K562 (cell line): Measurements from ENCODE around the gene ST6GALNAC3. TPM values are rescaled to one million over a fixed set of nuclear protein-coding genes. Genes with fewer than 3 reads are reported as not detected.

Experiments
- ATAC-seq: fragments of 200-7000 bp; cut with Tn5 transposase; 3 replicates; pipeline ENCODE4 v1.9.1; 2020; ENCODE audit warnings: moderate library complexity
- BruUV-seq: library from RNA; stranded (reverse); fragments of 400-500 nt; replicated peaks from 2 replicates; lab custom pipeline; 2021; lab: Mats Ljungman, UMichigan
- CTCF ChIA-PET: fragments of 300-600 bp; formaldehyde crosslinking; extraction: SDS; loops from one replicate; lab custom pipeline; 2021; ENCODE audit warnings: low intra/inter-chr PET ratio; lab: Yijun Ruan, JAX
- POLR2A ChIA-PET: fragments of 300-600, 350-650 bp; sonication (Branson Sonifier 250); formaldehyde crosslinking; extraction: SDS; loops from one replicate; lab custom pipeline; 2021; ENCODE audit warnings: antibody characterized with exemption, inconsistent platforms; lab: Yijun Ruan, JAX
- DNase-seq, 4 experiments: peaks; one replicate each; pipeline versions ENCODE4 v3.0.0 to v3.0.0-alpha.2; 2011 to 2018; ENCODE audit warnings: low spot score in 3 of 4, mixed read lengths in 3 of 4; ENCODE audit errors: extremely low read depth in 1 of 4
- FAIRE-seq: peaks from 2 replicates; lab custom pipeline; 2011; peaks lifted over from hg19 to GRCh38; lab: Jason Lieb, UNC
- H2AFZ ChIP-seq: 2 replicates; pipeline ENCODE4 v1.6.0; 2011; ENCODE audit warnings: low read depth, low read length, control low read depth, inconsistent platforms
- H3K27ac ChIP-seq: fragments of 200-600 bp; 3 replicates; pipeline ENCODE4 v1.8.0; 2011; ENCODE audit warnings: low read depth, mild to moderate bottlenecking, control low read depth, inconsistent platforms, low read length, moderate library complexity, mixed read lengths; ENCODE audit errors: extremely low read depth
- H3K27me3 ChIP-seq, 2 experiments: fragments of 300-600 bp in 1 of 2; 2 replicates in 1 of 2; 3 replicates in 1 of 2; pipeline versions ENCODE4 v1.6.0 to v1.8.0; 2011; ENCODE audit warnings: inconsistent platforms in 2 of 2, low read length in 2 of 2, mild to moderate bottlenecking in 1 of 2, mixed read lengths in 1 of 2, moderate library complexity in 1 of 2; ENCODE audit not compliant: control insufficient read depth in 2 of 2, insufficient read depth in 2 of 2
- H3K36me3 ChIP-seq: fragments of 300-600 bp; 3 replicates; pipeline ENCODE4 v1.8.0; 2011; ENCODE audit warnings: mild to moderate bottlenecking, low read length, inconsistent platforms; ENCODE audit not compliant: control insufficient read depth, insufficient read depth
- H3K4me1 ChIP-seq, 2 experiments: fragments of 200-600 bp in 1 of 2; replicated peaks in 1 of 2; 2 replicates in 1 of 2; 3 replicates in 1 of 2; pipeline versions ENCODE4 v1.5.1 to v1.8.0; 2011; ENCODE audit warnings: inconsistent platforms in 2 of 2, low read length in 2 of 2, mild to moderate bottlenecking in 1 of 2, mixed read lengths in 1 of 2, moderate library complexity in 1 of 2; ENCODE audit not compliant: control insufficient read depth in 2 of 2, insufficient read depth in 2 of 2
- H3K4me2 ChIP-seq: 2 replicates; pipeline ENCODE4 v1.6.1; 2011; ENCODE audit warnings: low read length, control low read depth, inconsistent platforms, mixed read lengths; ENCODE audit not compliant: insufficient read depth
- H3K4me3 ChIP-seq: fragments of 200-600 bp; sonication (generic), shearing (Covaris generic); 2 replicates; pipeline ENCODE4 v1.5.1; 2016; ENCODE audit warnings: control low read depth, inconsistent platforms
- H3K79me2 ChIP-seq: fragments of 200-600 bp; 3 replicates; pipeline ENCODE4 v1.8.0; 2011; ENCODE audit warnings: low read length, inconsistent platforms; ENCODE audit not compliant: control insufficient read depth, insufficient read depth
- H3K9ac ChIP-seq, 2 experiments: 2 replicates each; pipeline versions ENCODE4 v1.6.0 to v1.6.1; 2011; ENCODE audit warnings: low read depth in 2 of 2, low read length in 2 of 2, control low read depth in 1 of 2, inconsistent platforms in 1 of 2, mild to moderate bottlenecking in 1 of 2, mixed read lengths in 1 of 2; ENCODE audit not compliant: insufficient read depth in 1 of 2
- H3K9me1 ChIP-seq: one replicate; pipeline ENCODE4 v1.6.0; 2011; ENCODE audit warnings: inconsistent platforms, mild to moderate bottlenecking, low read length, moderate library complexity; ENCODE audit not compliant: control insufficient read depth, insufficient read depth
- H3K9me3 ChIP-seq: replicated peaks from 2 replicates; pipeline ENCODE4 v1.5.1; 2011; ENCODE audit warnings: low read depth, low read length, inconsistent platforms; ENCODE audit not compliant: control insufficient read depth, insufficient read depth
- H4K20me1 ChIP-seq: replicated peaks from 2 replicates; pipeline ENCODE4 v1.6.1; 2011; ENCODE audit warnings: low read length, inconsistent platforms, mixed read lengths; ENCODE audit not compliant: control insufficient read depth, insufficient read depth
- DPF2 ChIP-seq: fragments of 450-650 bp; IDR thresholded peaks from 2 replicates; pipeline ENCODE4 v1.6.1; 2016
- TAF7 ChIP-seq: fragments of 450-650 bp; IDR thresholded peaks from 2 replicates; pipeline ENCODE4 v1.6.1; 2016; ENCODE audit warnings: missing genetic modification characterization, missing compliant biosample characterization
- WGBS: fragments of 100-300 bp; shearing (Covaris generic); methylation state at CpG from one replicate; pipeline ENCODE4 v1.1.6; 2016; ENCODE audit warnings: low coverage, mixed read lengths; ENCODE audit not compliant: insufficient coverage; ENCODE audit errors: missing lambda C conversion rate; 5-methylcytosine and 5-hydroxymethylcytosine counted together
- in situ Hi-C: fragments of 300-500 bp; cut with MboI; formaldehyde crosslinking; loops from 4 replicates; pipeline ENCODE4 v1.15.0; 2018; ENCODE audit warnings: inconsistent platforms, mixed read lengths
- intact Hi-C: fragments of 100-400 bp; cut with micrococcal nuclease; formaldehyde crosslinking; loops from 2 replicates; pipeline ENCODE4 v1.14.2; 2022
- polyA plus RNA-seq, 8 experiments: library from polyadenylated mRNA; depleted of rRNA in 4 of 8; stranded (reverse) in 5 of 8; unstranded in 3 of 8; fragments of >200 nt; fragmentation: Nextera tagmentation in 2 of 8; fragmentation: Illumina TruSeq in 1 of 8; extraction: Ambion mirVana in 2 of 8; extraction: Trizol in 1 of 8; gene quantifications; 2 replicates each; pipeline versions ENCODE4 v1.2.1 to v1.2.3, GENCODE V29; 2011 to 2014; ENCODE audit warnings: inconsistent platforms in 1 of 8, missing spikeins in 1 of 8
- total RNA-seq, 7 experiments: library from RNA; depleted of rRNA in 6 of 7; stranded (reverse); fragments of >200 nt in 6 of 7; fragmentation: Illumina TruSeq in 2 of 7; extraction: Trizol in 2 of 7; gene quantifications; 2 replicates each; pipeline versions ENCODE4 v1.2.1 to v1.2.3, GENCODE V29; 2011 to 2021; ENCODE audit warnings: low replicate concordance in 1 of 7
- TF ChIP-seq, protein P1 (sequence below), 2 experiments: IDR thresholded peaks; 2 replicates each; pipeline ENCODE4 v1.6.1; 2012; ENCODE audit warnings: improper control_type of control experiment in 2 of 2, low read depth in 2 of 2, low read length in 2 of 2, borderline replicate concordance in 1 of 2

Gene ST6GALNAC3
- total and polyA plus RNA-seq, 9 of the 15 experiments (the other 6 are each of a cell fraction or from before 2014, with no cell fraction given) = 0.04 to 0.29 (median 0.18) TPM; not detected in 6

DNA sequence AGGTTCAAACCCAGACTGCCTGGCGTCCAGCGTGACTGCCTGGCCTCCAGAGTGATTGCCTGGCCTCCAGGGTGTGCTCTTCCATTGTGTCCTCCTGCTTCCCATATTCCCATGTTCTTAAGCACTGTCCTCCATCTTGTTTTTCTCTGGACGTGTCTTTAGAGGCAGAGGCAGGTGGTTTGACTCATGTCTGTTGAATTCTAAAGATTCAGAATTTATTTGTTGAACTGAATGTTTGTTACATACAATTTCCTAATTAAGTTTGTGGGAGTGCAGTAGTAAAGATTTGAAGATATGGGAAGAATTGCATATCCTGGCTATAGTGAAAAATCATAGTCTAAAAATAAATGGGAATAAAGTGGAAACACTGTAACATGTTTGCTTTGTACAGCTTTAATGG lies 18.3 kb downstream of the ST6GALNAC3 start:
- in situ Hi-C loops = no loop called here
- Histone ChIP-seq H3K9me3 (no peaks in the 10 kb centered on the region), H3K9ac (no peak overlapping the region), H3K27ac (no peak overlapping the region), H3K36me3 (no peaks in the 10 kb centered on the region), H3K9me1 (no peaks in the 10 kb centered on the region), H3K4me2 (no peak overlapping the region), H3K27me3 (no peaks in the 10 kb centered on the region; a peak in 1 of 5 replicates), H2AFZ (no peak overlapping the region), H4K20me1 (no peaks in the 10 kb centered on the region), H3K79me2 (no peaks in the 10 kb centered on the region), H3K4me1 (no peaks in the 10 kb centered on the region), H3K4me3 (no peak overlapping the region)
- TF ChIP-seq TAF7 (tag) (no peak), DPF2 (no peak)
- TF ChIP-seq, protein P1, sequence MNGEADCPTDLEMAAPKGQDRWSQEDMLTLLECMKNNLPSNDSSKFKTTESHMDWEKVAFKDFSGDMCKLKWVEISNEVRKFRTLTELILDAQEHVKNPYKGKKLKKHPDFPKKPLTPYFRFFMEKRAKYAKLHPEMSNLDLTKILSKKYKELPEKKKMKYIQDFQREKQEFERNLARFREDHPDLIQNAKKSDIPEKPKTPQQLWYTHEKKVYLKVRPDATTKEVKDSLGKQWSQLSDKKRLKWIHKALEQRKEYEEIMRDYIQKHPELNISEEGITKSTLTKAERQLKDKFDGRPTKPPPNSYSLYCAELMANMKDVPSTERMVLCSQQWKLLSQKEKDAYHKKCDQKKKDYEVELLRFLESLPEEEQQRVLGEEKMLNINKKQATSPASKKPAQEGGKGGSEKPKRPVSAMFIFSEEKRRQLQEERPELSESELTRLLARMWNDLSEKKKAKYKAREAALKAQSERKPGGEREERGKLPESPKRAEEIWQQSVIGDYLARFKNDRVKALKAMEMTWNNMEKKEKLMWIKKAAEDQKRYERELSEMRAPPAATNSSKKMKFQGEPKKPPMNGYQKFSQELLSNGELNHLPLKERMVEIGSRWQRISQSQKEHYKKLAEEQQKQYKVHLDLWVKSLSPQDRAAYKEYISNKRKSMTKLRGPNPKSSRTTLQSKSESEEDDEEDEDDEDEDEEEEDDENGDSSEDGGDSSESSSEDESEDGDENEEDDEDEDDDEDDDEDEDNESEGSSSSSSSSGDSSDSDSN (IDR thresholded peaks at IDR 0.05; ENCODE audit: borderline replicate concordance in 1 of 2, low read depth in 2 of 2, low read length in 2 of 2) = no peak
- ChIA-PET CTCF (no interaction called here), POLR2A (no interaction called here)
- BruUV-seq = no TSS peak
- WGBS = 0% methylated on average over 3 of the region's 3 CpGs
- ATAC-seq (no peak), DNase-seq (no peak), FAIRE-seq (no peak)
- intact Hi-C loops = no loop called here
